ENCODE measurements around the gene FOXG1.

- TF ChIP-seq FOXK2 (conservative IDR thresholded peaks at IDR 0.05 in 1 of 2, IDR thresholded peaks at IDR 0.05 in 1 of 2; ENCODE audit: low read depth in 2 of 2), result no peak
- TF ChIP-seq OTX1 (CRISPR knock-in tag; IDR thresholded peaks at IDR 0.05), result no peak
- TF ChIP-seq TARDBP (IDR thresholded peaks at IDR 0.05), result no peak
- TF ChIP-seq CBX8 (IDR thresholded peaks at IDR 0.05; ENCODE audit: borderline replicate concordance, extremely low read depth, low read depth, low read length, poor library complexity, severe bottlenecking), result no peak
- no peak for TF ChIP-seq DNMT1 (IDR thresholded peaks at IDR 0.05)
- no peak for TF ChIP-seq CTCF (IDR thresholded peaks at IDR 0.05 in 2 of 3, conservative IDR thresholded peaks at IDR 0.05 in 1 of 3; ENCODE audit: insufficient read depth in 2 of 3, low read depth in 1 of 3, low read length in 3 of 3)
- no peak for TF ChIP-seq EP300 (IDR thresholded peaks at IDR 0.05; ENCODE audit: low read length)
- no peak for TF ChIP-seq RAD21 (CRISPR knock-in tag; conservative IDR thresholded peaks at IDR 0.05 in 1 of 2, IDR thresholded peaks at IDR 0.05 in 1 of 2)
- no peak for TF ChIP-seq YY1 (IDR thresholded peaks at IDR 0.05; ENCODE audit: borderline replicate concordance in 1 of 3, control insufficient read depth in 1 of 3, extremely low read depth in 1 of 3, insufficient read depth in 3 of 3, insufficient read length in 1 of 3, insufficient replicate concordance in 2 of 3, low read depth in 1 of 3, low read length in 2 of 3)
- peak; percentile 21 for TF ChIP-seq NFYB (IDR thresholded peaks at IDR 0.05; ENCODE audit: extremely low read depth, insufficient read length)
These were observed at the start of gene FOXG1 for GRCh38 chr14:28766469-28766955.
